Mucosa of descending colon (tissue), 3 donors: ENCODE data around the gene TNRC6B. TPM values are rescaled to one million over a fixed set of nuclear protein-coding genes. Genes with fewer than 3 reads are reported as not detected.

Experiments used
- ATAC-seq: fragments of 200-7000 bp; cut with Tn5 transposase; one replicate; pipeline ENCODE4 v1.9.1; 2020; ENCODE audit warnings: mild to moderate bottlenecking, moderate library complexity
- DNase-seq, 3 donors: peaks; one replicate each; pipeline ENCODE4 v3.0.0-alpha.2; 2020
- H3K36me3 ChIP-seq: fragments of 200-600 bp; one replicate; pipeline ENCODE4 v1.8.0; 2021; ENCODE audit warnings: low read depth, mild to moderate bottlenecking
- H3K4me1 ChIP-seq: fragments of 200-600 bp; one replicate; pipeline ENCODE4 v1.8.0; 2021; ENCODE audit warnings: low read depth, mild to moderate bottlenecking
- H3K4me3 ChIP-seq: fragments of 200-600 bp; one replicate; pipeline ENCODE4 v1.8.0; 2021; ENCODE audit warnings: mild to moderate bottlenecking
- H3K9me3 ChIP-seq: fragments of 200-600 bp; one replicate; pipeline ENCODE4 v1.8.0; 2021; ENCODE audit warnings: mild to moderate bottlenecking
- intact Hi-C, 2 donors: fragments of 100-400 bp; cut with DNase I in 1 of 2; cut with micrococcal nuclease in 1 of 2; formaldehyde crosslinking; loops; one replicate each; pipeline versions ENCODE4 v1.11.0 to v1.11.1; 2022; cut with DNase I, micrococcal nuclease
- total RNA-seq, 3 donors: library from RNA; stranded (reverse); fragmentation: NEBNext Ultra II Directional in 2 of 3; extraction: Animal tissue kit (Norgen Biotek cat#: 25700) in 2 of 3; gene quantifications; one replicate each; pipeline versions ENCODE4 v1.2.1 to v1.2.4, GENCODE V29; 2021 to 2023
- TF ChIP-seq, protein P1 (sequence below): fragments of 200-600 bp; IDR thresholded peaks from one replicate; pipeline ENCODE4 v1.8.0; 2022; ENCODE audit warnings: antibody characterized with exemption, mild to moderate bottlenecking
- donor health status: DM: no; HTN: no; CAD: no; lungs with moderate emphysema.
- donor health status: DM: no; HTN: no; CAD: no.
- donor health status: DM: no; HTN: yes; CAD: no.

TNRC6B gene
- total RNA-seq, 3 donors from 2014 or later: 58.6 to 72.9 (median 58.9) TPM

DNA sequence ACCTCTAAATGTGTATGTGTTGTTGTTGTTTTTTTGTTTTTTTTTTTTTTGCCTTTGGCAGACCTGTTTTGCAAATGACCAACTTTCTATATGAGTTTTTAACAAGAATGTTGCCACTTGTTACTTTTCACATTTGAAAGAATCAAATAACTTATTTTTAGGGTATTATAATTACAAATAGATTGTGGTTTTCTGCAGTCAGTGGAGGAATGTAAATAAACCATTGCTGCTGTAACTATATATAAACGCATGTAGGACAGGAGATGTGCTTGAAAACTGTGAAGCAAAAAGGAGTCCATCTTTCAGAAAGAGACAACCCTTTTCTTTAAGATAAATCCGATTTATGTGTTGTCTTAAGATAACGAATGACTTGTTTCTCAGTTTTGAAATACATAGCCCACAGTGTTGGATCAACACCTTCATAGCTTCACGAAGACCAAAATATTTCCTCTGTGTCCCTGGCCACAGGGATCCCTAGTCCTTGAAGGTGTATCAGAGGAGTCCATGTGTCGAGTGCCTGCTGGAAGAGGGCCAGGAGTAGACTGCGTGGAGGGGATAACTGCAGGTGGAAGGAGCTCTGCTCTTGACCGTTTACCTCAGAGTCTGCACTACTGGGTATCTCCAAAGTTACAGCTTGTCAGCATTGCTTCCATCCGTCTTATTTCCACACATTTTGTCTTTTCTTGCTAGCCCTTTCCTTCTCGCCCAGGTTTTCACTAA is 24.7 kb downstream of the TNRC6B start:
- H3K4me1 ChIP-seq: peaks cover 18% of the 10 kb centered on the region
- intact Hi-C loops: no loop called here

DNA sequence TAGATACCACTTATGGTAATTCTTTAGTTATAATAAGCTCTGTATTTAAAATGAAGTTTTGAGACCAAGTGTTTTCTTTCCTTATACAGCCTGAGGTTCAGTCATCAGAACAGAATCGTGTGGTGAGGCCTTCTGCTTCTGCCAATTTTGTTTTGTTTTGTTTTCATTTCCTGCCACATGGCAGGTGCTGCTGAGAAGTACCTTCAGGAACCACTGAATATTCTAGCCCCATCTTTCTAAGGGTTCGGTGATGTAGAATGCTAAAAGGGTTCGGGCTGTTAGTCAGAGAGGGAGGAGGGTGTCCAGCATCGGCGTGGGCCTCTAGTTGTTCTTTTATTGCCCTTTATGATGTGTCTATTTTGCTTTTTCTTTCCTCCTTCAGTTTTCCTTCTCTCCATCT is 25.8 kb downstream of the TNRC6B start:
- TF ChIP-seq, protein P1, sequence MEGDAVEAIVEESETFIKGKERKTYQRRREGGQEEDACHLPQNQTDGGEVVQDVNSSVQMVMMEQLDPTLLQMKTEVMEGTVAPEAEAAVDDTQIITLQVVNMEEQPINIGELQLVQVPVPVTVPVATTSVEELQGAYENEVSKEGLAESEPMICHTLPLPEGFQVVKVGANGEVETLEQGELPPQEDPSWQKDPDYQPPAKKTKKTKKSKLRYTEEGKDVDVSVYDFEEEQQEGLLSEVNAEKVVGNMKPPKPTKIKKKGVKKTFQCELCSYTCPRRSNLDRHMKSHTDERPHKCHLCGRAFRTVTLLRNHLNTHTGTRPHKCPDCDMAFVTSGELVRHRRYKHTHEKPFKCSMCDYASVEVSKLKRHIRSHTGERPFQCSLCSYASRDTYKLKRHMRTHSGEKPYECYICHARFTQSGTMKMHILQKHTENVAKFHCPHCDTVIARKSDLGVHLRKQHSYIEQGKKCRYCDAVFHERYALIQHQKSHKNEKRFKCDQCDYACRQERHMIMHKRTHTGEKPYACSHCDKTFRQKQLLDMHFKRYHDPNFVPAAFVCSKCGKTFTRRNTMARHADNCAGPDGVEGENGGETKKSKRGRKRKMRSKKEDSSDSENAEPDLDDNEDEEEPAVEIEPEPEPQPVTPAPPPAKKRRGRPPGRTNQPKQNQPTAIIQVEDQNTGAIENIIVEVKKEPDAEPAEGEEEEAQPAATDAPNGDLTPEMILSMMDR: no peak
- no peak overlapping the region for H3K4me3 ChIP-seq
- ATAC-seq (peak; percentile 75), DNase-seq (no peak)
- H3K36me3 ChIP-seq: no peaks in the 10 kb centered on the region
- H3K9me3 ChIP-seq: no peaks in the 10 kb centered on the region
- intact Hi-C loops: no loop called here
- peaks cover 13% of the 10 kb centered on the region for H3K4me1 ChIP-seq

More for the DNA sequence above, 24.7 kb downstream of the TNRC6B start:
- H3K4me3 ChIP-seq: no peak overlapping the region
- no peaks in the 10 kb centered on the region for H3K9me3 ChIP-seq
- no peak for DNase-seq
- H3K36me3 ChIP-seq: no peaks in the 10 kb centered on the region
- ATAC-seq: no peak
- TF ChIP-seq, protein P1: no peak

DNA sequence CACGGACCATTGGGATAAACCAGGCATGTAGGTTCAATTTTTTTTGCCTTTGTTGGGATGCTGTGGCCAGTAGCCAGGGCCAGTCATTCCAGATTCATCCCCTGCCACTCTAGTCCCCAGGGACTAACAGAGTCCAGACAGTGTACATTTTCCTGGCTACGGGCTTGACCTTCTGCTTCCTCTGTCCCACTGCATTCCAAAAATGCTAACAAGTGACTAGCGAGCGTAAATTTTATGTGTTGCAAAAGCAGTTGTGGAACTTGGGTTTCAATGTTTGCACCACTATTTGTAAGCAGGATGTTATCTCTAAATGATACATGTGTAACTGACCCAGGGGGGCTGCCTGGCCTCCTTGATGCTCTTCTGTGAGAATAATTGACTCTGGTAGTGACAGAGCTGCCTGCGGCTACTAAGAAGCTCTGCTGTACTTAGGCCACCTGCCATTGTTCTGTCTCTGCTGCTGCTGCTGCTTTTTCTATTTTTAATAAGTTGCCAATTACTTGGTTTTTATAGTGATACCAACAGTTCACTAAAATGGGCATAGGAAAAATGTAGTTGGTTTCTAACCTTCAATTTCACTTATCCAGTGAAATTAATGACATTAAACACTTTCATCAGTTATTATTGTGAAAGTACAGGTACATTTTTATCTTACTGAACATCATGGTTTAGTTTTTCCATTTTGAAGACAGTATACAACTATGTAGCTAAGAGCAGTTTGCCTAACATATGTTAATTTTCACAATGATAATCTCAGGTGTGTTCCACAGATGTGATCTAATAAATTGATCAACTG is 26.8 kb downstream of the TNRC6B start:
- Histone ChIP-seq H3K36me3 (no peaks in the 10 kb centered on the region), H3K9me3 (no peaks in the 10 kb centered on the region), H3K4me1 (peaks cover 13% of the 10 kb centered on the region), H3K4me3 (no peak overlapping the region)
- TF ChIP-seq, protein P1: no peak
- intact Hi-C loops: no loop called here
- no peak for DNase-seq
- ATAC-seq: peak; percentile 24

DNA sequence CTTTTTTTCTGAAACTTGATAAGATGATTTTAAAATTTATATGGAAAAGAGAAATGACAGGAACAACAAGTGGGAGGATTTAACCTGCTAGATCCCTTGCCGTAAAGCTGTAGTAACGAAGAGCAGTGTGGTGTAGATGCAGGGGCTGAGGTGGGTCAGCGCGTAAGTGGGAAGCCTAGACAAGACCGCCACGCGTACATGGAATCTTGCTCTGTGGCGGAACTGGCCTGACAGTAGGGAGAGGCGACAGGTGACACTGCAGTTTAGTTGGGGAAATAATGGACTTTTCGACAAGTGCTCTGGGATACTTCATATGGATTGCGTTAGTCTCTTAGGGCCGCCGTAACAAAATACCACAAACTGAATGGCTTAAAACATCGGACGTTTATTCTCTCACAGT is 28.8 kb downstream of the TNRC6B start:
- no peak overlapping the region for H3K4me3 ChIP-seq
- no peaks in the 10 kb centered on the region for H3K9me3 ChIP-seq
- no peak for ATAC-seq
- no peak for DNase-seq
- peaks cover 13% of the 10 kb centered on the region for H3K4me1 ChIP-seq
- H3K36me3 ChIP-seq: no peaks in the 10 kb centered on the region
- TF ChIP-seq, protein P1: no peak
- intact Hi-C loops: no loop called here

DNA sequence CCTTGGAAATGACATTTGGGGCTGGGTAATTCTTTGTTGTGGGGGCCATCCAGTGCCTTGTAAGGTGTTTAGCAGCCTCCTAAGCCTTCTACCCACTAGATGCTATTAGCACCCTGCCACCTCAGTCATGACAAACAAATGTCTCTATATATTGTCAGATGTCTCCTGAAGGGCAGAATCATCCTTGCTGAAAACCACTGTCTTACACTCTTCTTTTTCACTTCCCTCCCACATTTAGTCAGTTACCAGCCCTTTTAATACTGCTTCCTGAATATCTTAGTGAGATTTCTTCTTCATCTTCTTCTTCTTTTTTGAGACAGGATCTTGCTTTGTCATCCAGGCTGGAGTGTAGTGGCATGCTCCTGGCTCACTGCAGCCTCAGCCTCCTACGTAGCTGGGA is 33.1 kb downstream of the TNRC6B start:
- TF ChIP-seq, protein P1: no peak
- ATAC-seq: peak; percentile 53
- Histone ChIP-seq H3K4me1 (peaks cover 13% of the 10 kb centered on the region), H3K9me3 (no peaks in the 10 kb centered on the region), H3K36me3 (no peaks in the 10 kb centered on the region), H3K4me3 (no peak overlapping the region)
- no peak for DNase-seq
- intact Hi-C loops: no loop called here
